OCI-LY7 (cell line): ENCODE measurements around the gene SEL1L2. TPM values are rescaled to one million over a fixed set of nuclear protein-coding genes. Genes with fewer than 3 reads are reported as not detected.

Experiments used
- BruUV-seq: library from RNA; stranded (reverse); fragments of 400-500 nt; replicated peaks from 2 replicates; lab custom pipeline; 2021; lab: Mats Ljungman, UMichigan
- CTCF ChIA-PET: fragments of 300-600 bp; sonication (Branson Sonifier 250); formaldehyde crosslinking; loops from one replicate; lab custom pipeline; 2022; ENCODE audit warnings: antibody characterized with exemption; ENCODE audit not compliant: unreplicated experiment; lab: Charles Lee
- POLR2A ChIA-PET: fragments of 300-600 bp; sonication (Branson Sonifier 250); formaldehyde crosslinking; loops from one replicate; lab custom pipeline; 2022; ENCODE audit warnings: antibody characterized with exemption; lab: Charles Lee
- DNase-seq: peaks from one replicate; pipeline ENCODE4 v3.0.0-alpha.2; 2015; ENCODE audit warnings: low spot score
- H2AFZ ChIP-seq: fragments of 200-600 bp; sonication (generic), shearing (Covaris generic); 2 replicates; pipeline ENCODE4 v1.6.1; 2014; ENCODE audit warnings: mild to moderate bottlenecking, antibody characterized with exemption, low read length, moderate library complexity
- H3K27ac ChIP-seq: fragments of 200-600 bp; sonication (generic); 2 replicates; pipeline ENCODE4 v1.5.1; 2014; ENCODE audit warnings: mixed run types, low read depth, mild to moderate bottlenecking, moderate library complexity, low read length, inconsistent platforms; ENCODE audit not compliant: poor library complexity, severe bottlenecking
- H3K36me3 ChIP-seq: fragments of 200-600 bp; sonication (generic); 2 replicates; pipeline ENCODE4 v1.6.1; 2014; ENCODE audit warnings: mild to moderate bottlenecking, antibody characterized with exemption, low read length, moderate library complexity, mixed read lengths; ENCODE audit not compliant: insufficient read depth
- H3K4me1 ChIP-seq: fragments of 200-600 bp; sonication (generic); 2 replicates; pipeline ENCODE4 v1.5.1; 2014; ENCODE audit warnings: mild to moderate bottlenecking, low read length; ENCODE audit not compliant: insufficient read depth, poor library complexity, severe bottlenecking
- H3K4me2 ChIP-seq: fragments of 200-600 bp; sonication (generic); 2 replicates; pipeline ENCODE4 v1.6.1; 2014; ENCODE audit warnings: mild to moderate bottlenecking, low read length
- H3K4me3 ChIP-seq: fragments of 200-600 bp; sonication (generic); 2 replicates; pipeline ENCODE4 v1.5.1; 2014; ENCODE audit warnings: mild to moderate bottlenecking, low read depth, low read length; ENCODE audit not compliant: poor library complexity, severe bottlenecking
- H3K79me2 ChIP-seq: fragments of 200-600 bp; sonication (generic); 2 replicates; pipeline ENCODE4 v1.6.1; 2016; ENCODE audit warnings: low read depth, mild to moderate bottlenecking, low read length, moderate library complexity, mixed read lengths; ENCODE audit not compliant: insufficient read depth
- H3K9me2 ChIP-seq: fragments of 200-600 bp; sonication (generic); 2 replicates; pipeline ENCODE4 v1.6.1; 2016; ENCODE audit warnings: mild to moderate bottlenecking, low read length, mixed read lengths; ENCODE audit not compliant: insufficient read depth
- H3K9me3 ChIP-seq: fragments of 200-600 bp; sonication (generic); 2 replicates; pipeline ENCODE4 v1.6.1; 2014; ENCODE audit warnings: mild to moderate bottlenecking, mixed run types, low read length, mixed read lengths
- H4K20me1 ChIP-seq: fragments of 200-600 bp; sonication (generic); 2 replicates; pipeline ENCODE4 v1.6.1; 2014; ENCODE audit warnings: mild to moderate bottlenecking, antibody characterized with exemption, low read length, moderate library complexity, mixed read lengths; ENCODE audit not compliant: insufficient read depth
- EZH2phosphoT487 ChIP-seq: fragments of 200-600 bp; sonication (generic); IDR thresholded peaks from 2 replicates; pipeline ENCODE4 v1.6.1; 2018; ENCODE audit warnings: low read depth, borderline replicate concordance, mild to moderate bottlenecking, mixed run types, antibody characterized with exemption, low read length, moderate library complexity, mixed read lengths
- intact Hi-C: fragments of 100-400 bp; cut with micrococcal nuclease; formaldehyde crosslinking; loops from one replicate; pipeline ENCODE4 v1.10.0; 2022; ENCODE audit not compliant: unreplicated experiment
- total RNA-seq, 2 experiments: library from RNA; depleted of rRNA in 1 of 2; stranded (reverse); fragments of >200 nt in 1 of 2; shearing (Covaris generic) in 1 of 2; gene quantifications; 2 replicates each; pipeline ENCODE4 v1.2.3, GENCODE V29; 2014 to 2022
- TF ChIP-seq, protein P1 (sequence below): fragments of 200-600 bp; sonication (generic); conservative IDR thresholded peaks from 2 replicates; pipeline ENCODE4 v1.5.1; 2014; ENCODE audit warnings: mild to moderate bottlenecking, antibody characterized with exemption, low read length, moderate library complexity, mixed read lengths

The SEL1L2 gene
- total RNA-seq, 2 experiments from 2014 or later: not detected

DNA sequence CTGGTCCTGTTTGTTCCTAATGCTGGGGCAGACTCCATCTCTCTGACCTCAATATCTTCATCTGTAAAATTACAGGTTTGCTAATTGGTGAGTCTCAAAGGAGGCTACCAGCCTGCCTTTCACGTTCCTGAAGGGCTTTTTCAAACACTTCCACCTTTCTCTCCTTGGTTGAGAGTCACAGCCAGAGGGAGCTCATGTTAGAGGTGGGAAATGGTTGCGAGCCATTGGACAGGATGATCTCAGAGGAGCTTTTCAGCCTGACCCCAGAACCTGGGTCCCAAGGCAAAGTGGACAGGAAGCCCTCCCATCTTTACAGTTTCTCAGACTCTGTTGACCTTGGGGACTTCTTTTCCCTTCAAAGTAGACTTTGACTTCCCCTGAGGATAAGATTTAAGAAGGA lies 168.0 kb downstream of the SEL1L2 start:
- H3K9me2 ChIP-seq: no peaks in the 10 kb centered on the region
- no peak overlapping the region for H3K27ac ChIP-seq
- no peaks in the 10 kb centered on the region for H4K20me1 ChIP-seq
- CTCF ChIA-PET: no interaction called here
- H3K4me2 ChIP-seq: no peak overlapping the region
- H3K4me1 ChIP-seq: no peaks in the 10 kb centered on the region
- no peak overlapping the region for H2AFZ ChIP-seq
- no peak for TF ChIP-seq EZH2phosphoT487
- TF ChIP-seq, protein P1, sequence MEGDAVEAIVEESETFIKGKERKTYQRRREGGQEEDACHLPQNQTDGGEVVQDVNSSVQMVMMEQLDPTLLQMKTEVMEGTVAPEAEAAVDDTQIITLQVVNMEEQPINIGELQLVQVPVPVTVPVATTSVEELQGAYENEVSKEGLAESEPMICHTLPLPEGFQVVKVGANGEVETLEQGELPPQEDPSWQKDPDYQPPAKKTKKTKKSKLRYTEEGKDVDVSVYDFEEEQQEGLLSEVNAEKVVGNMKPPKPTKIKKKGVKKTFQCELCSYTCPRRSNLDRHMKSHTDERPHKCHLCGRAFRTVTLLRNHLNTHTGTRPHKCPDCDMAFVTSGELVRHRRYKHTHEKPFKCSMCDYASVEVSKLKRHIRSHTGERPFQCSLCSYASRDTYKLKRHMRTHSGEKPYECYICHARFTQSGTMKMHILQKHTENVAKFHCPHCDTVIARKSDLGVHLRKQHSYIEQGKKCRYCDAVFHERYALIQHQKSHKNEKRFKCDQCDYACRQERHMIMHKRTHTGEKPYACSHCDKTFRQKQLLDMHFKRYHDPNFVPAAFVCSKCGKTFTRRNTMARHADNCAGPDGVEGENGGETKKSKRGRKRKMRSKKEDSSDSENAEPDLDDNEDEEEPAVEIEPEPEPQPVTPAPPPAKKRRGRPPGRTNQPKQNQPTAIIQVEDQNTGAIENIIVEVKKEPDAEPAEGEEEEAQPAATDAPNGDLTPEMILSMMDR: no peak
- no peak overlapping the region for H3K4me3 ChIP-seq
- DNase-seq: no peak
- POLR2A ChIA-PET: no interaction called here
- H3K79me2 ChIP-seq: no peaks in the 10 kb centered on the region
- intact Hi-C loops: no loop called here
- BruUV-seq: no TSS peak
- no peaks in the 10 kb centered on the region for H3K9me3 ChIP-seq
- peaks cover 19% of the 10 kb centered on the region for H3K36me3 ChIP-seq

DNA sequence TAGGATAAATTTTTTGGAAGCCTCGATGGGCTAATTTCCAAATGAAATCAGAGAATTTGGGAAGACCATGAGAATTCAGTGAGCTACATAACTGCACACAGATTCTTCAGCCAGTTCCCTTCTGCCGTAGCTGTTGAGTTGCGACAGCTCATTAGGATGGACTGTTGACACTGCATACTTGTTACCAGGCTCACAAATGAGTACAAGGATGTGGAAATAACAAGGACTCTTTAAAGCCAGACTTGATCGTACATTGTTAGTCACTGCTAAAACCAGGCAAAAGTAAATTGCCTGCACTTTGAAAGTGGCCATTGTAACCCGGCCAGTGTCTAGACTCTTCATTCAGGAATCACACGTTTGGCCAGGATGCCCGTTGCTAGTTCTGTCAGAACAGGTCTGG lies 168.5 kb downstream of the SEL1L2 start:
- H3K4me2 ChIP-seq: no peak overlapping the region
- H3K4me1 ChIP-seq: no peaks in the 10 kb centered on the region
- peaks cover 25% of the 10 kb centered on the region for H3K36me3 ChIP-seq
- DNase-seq: no peak
- ChIA-PET CTCF (no interaction called here), POLR2A (no interaction called here)
- H3K9me3 ChIP-seq: no peaks in the 10 kb centered on the region
- no TSS peak for BruUV-seq
- TF ChIP-seq, protein P1: no peak
- TF ChIP-seq EZH2phosphoT487: no peak
- no peaks in the 10 kb centered on the region for H3K79me2 ChIP-seq
- H3K4me3 ChIP-seq: no peak overlapping the region
- H2AFZ ChIP-seq: no peak overlapping the region
- H3K27ac ChIP-seq: no peak overlapping the region
- no peaks in the 10 kb centered on the region for H4K20me1 ChIP-seq
- intact Hi-C loops: loop anchor here (2.0 kb wide), 1 partner anchor 233 kb away; no protein-coding TSS in a partner anchor
- H3K9me2 ChIP-seq: no peaks in the 10 kb centered on the region

DNA sequence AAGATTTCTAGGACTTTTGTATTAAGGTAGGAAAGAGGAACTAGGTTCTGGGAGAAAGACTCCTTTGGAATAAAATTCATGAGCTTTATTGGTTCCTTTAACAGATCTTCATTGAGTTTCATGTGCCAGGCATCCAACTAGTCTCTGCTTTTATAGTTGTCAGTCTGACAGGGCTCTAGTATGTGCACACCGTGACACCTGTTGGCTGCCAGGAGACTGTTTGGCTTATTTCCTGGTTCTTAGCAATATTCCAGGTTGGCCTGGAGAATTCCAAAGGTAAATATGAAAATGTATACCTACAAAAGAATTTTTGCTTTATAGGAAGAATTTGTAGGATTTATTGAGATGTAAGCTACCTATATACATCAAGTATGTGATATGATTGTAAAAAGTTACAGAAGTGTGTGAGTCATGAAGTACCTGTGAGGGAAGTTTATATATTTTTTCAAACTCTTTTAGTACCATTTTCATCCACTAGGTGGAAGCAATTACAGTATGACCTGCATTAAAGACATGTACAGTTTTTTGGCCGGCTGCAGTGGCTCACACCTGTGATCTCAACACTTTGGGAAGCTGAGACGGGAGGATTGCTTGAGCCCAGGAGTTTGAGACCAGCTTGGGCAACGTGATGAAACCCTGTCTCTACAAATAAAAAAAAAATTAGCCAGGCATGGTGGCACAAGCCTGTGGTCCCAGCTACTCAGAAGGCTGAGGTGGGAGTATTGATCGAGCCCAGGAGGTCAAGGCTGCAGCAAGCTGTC lies 170.3 kb downstream of the SEL1L2 start:
- POLR2A ChIA-PET: interaction anchor here (0.6 to 1.2 kb wide), 3 partner anchors 32 to 133 kb away, joined by 3 to 4 read pairs (median 4); no protein-coding TSS in a partner anchor
- no TSS peak for BruUV-seq
- no peak overlapping the region for H3K4me2 ChIP-seq
- H3K4me1 ChIP-seq: no peaks in the 10 kb centered on the region
- no peaks in the 10 kb centered on the region for H4K20me1 ChIP-seq
- no peaks in the 10 kb centered on the region for H3K9me2 ChIP-seq
- H3K36me3 ChIP-seq: peaks cover 41% of the 10 kb centered on the region
- H3K4me3 ChIP-seq: no peak overlapping the region
- peak; percentile 61 for DNase-seq
- TF ChIP-seq EZH2phosphoT487: no peak
- TF ChIP-seq, protein P1: peak; percentile 80
- intact Hi-C loops: loop anchor here (2.0 kb wide), 1 partner anchor 235 kb away; no protein-coding TSS in a partner anchor
- CTCF ChIA-PET: no interaction called here
- H3K79me2 ChIP-seq: no peaks in the 10 kb centered on the region
- H3K27ac ChIP-seq: no peak overlapping the region
- no peaks in the 10 kb centered on the region for H3K9me3 ChIP-seq
- H2AFZ ChIP-seq: no peak overlapping the region
